Muscle layer of duodenum (tissue), 2 donors: ENCODE results near the gene NAALADL2.

Experiments used
- H3K27ac ChIP-seq: one replicate; pipeline ENCODE4 v1.7.0; 2013; ENCODE audit warnings: mild to moderate bottlenecking, low read length
- H3K27me3 ChIP-seq: one replicate; pipeline ENCODE4 v1.7.0; 2013; ENCODE audit warnings: low read depth, mild to moderate bottlenecking, control low read depth, low read length
- H3K36me3 ChIP-seq, 2 donors: one replicate each; pipeline ENCODE4 v1.7.0; 2013; ENCODE audit warnings: low read length in 2 of 2, control low read depth in 1 of 2, mild to moderate bottlenecking in 1 of 2; ENCODE audit not compliant: insufficient read depth in 2 of 2, control insufficient read depth in 1 of 2
- H3K4me1 ChIP-seq, 2 donors: one replicate each; pipeline ENCODE4 v1.7.0; 2013; ENCODE audit warnings: low read length in 2 of 2, mild to moderate bottlenecking in 2 of 2, control low read depth in 1 of 2, moderate library complexity in 1 of 2; ENCODE audit not compliant: insufficient read depth in 2 of 2, control insufficient read depth in 1 of 2
- H3K4me3 ChIP-seq, 2 donors: one replicate each; pipeline ENCODE4 v1.7.0; 2013; ENCODE audit warnings: low read length in 2 of 2, low read depth in 1 of 2, mild to moderate bottlenecking in 1 of 2
- H3K9me3 ChIP-seq, 2 donors: one replicate each; pipeline ENCODE4 v1.7.0; 2013; ENCODE audit warnings: low read length in 2 of 2, control low read depth in 1 of 2, mild to moderate bottlenecking in 1 of 2; ENCODE audit not compliant: control insufficient read depth in 1 of 2
- donor health status: healthy.

NAALADL2 gene

DNA sequence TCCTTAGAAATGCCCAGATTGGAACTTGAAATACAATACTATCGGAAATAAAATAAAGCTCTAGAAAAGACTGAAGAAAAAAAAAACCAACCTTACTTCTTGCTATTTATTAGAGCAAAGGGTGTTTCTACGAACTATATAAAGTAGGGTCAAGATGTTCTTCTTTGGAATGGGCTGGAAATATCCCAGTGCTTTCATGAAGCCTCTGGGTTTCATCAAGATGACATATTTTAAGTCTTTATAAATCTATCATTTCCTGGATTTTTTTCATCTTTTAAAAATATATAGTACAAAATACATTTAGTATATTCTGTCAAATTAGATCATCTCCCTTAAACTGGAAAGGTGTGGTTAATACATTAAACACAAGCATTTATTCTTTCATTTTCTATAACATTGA lies 978.8 kb downstream of the NAALADL2 start:
- Histone ChIP-seq H3K27ac (no peak overlapping the region), H3K4me1 (peaks cover 0 to 3% of the 10 kb centered on the region in 2 donors), H3K4me3 (no peak overlapping the region), H3K27me3 (no peaks in the 10 kb centered on the region), H3K9me3 (no peaks in the 10 kb centered on the region), H3K36me3 (no peaks in the 10 kb centered on the region)

DNA sequence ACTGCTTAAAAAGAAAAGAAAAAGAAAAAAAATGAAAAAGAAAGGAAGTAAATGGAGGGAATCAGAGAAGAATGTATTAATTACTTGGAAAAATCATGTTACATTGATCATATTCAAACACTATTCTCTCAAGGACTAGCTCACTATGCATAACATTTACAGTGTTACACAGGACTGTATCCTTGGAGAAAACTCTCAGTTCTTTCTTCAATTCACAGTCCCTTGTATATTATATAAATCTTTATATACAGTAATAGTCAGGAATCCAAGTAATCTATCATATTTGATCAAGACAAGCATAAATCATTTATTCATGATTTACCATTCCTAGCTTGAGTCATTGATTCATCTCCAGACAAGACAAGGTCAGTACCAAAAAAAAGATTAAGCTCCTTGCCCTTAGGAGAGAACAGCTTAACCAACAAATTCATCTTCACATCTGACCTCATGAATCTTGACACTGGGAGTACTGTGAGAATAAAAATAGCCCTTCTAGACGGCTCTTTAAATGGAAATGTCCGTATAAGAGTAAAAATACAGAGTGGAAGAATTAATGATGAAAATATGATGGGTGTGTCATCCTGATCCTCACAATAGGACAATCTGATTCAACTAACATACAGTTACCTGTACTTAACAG lies 980.4 kb downstream of the NAALADL2 start:
- no peaks in the 10 kb centered on the region for H3K9me3 ChIP-seq

GRCh38 chr3:175851541-175851940 lies 992.4 kb downstream of the NAALADL2 start:
- no peaks in the 10 kb centered on the region for H3K36me3 ChIP-seq
- H3K4me1 ChIP-seq = no peaks in the 10 kb centered on the region
- H3K9me3 ChIP-seq = no peaks in the 10 kb centered on the region
- no peak overlapping the region for H3K27ac ChIP-seq
- H3K4me3 ChIP-seq = no peak overlapping the region
- no peaks in the 10 kb centered on the region for H3K27me3 ChIP-seq

More for the DNA sequence above, 980.4 kb downstream of the NAALADL2 start:
- Histone ChIP-seq H3K4me1 (peaks cover 0 to 3% of the 10 kb centered on the region in 2 donors), H3K36me3 (no peaks in the 10 kb centered on the region), H3K27ac (no peak overlapping the region), H3K27me3 (no peaks in the 10 kb centered on the region), H3K4me3 (no peak overlapping the region)

DNA sequence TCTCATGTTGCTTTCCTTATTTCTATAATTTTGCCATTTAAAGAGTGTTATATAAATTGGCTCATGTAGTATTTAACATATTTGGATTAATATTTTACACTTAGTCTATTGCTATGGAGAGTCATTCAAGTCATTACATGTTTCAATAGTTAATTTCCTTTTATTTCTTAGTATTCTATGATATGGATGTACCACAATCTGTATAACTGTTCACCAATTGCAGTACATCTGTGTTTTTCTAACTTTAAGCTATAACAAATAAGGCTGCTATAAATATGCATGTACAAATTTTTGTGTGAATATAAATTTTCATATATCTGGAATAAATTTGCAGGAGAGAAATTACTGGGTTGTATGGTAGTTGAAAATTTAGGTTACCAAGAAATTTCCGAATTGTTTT lies 993.4 kb downstream of the NAALADL2 start:
- Histone ChIP-seq H3K9me3 (no peaks in the 10 kb centered on the region), H3K27me3 (no peaks in the 10 kb centered on the region), H3K4me1 (no peaks in the 10 kb centered on the region), H3K27ac (no peak overlapping the region), H3K4me3 (no peak overlapping the region), H3K36me3 (no peaks in the 10 kb centered on the region)

DNA sequence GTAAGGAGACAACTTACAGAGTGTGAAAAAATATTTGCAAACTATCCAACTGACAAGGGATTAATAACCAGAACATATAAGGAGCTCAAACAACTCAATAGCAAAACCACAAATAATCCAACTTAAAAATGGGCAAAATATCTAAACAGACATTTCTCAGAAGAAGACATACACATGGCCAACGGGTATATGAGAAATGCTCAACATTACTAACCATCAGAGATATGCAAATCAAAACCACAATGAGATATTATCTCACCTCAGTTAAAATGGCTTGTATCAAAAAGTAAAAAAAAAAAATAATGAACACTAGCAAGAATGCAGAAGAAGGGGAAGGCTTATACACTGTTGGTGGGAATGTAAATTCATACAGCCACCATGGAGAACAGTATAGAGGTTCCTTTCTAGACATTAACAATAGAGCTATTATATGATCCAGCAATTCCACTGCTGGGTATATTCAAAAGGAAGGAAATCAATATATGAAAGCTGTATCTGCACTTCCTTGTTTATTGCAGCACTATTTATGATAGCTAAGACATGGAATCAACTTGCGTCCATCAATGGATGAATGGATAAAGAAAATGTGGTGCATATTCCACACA lies 998.6 kb downstream of the NAALADL2 start:
- H3K36me3 ChIP-seq = no peaks in the 10 kb centered on the region
- H3K4me1 ChIP-seq = no peaks in the 10 kb centered on the region
- H3K27me3 ChIP-seq = no peaks in the 10 kb centered on the region
- H3K9me3 ChIP-seq = no peaks in the 10 kb centered on the region
- no peak overlapping the region for H3K4me3 ChIP-seq
- no peak overlapping the region for H3K27ac ChIP-seq
